GM12872 (cell line): Measurements from ENCODE around the gene PHF11.

Experiments used
- TF ChIP-seq, protein P1 (sequence below): IDR thresholded peaks from 3 replicates; pipeline ENCODE4 v1.5.1; 2011; ENCODE audit warnings: low read depth, mild to moderate bottlenecking, low read length, moderate library complexity; ENCODE audit not compliant: insufficient read depth

The PHF11 gene

DNA sequence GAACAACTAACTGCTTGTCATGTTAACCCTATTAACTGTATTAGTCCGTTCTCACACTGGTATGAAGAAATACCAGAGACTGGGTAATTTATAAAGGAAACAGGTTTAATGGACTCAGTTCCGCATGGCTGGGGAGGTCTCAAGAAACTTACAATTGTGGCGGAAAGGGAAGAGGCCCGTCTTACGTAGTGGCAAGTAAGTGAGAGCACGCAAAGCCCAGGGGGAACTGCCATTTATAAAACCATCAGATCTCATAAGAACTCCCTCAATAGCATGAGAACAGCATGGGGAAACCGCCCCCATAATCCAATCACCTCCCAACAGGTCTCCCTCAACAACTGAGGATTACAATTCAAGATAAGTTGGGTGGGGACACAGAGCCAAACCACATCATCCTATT is 34.7 kb downstream of the PHF11 start:
- TF ChIP-seq, protein P1, sequence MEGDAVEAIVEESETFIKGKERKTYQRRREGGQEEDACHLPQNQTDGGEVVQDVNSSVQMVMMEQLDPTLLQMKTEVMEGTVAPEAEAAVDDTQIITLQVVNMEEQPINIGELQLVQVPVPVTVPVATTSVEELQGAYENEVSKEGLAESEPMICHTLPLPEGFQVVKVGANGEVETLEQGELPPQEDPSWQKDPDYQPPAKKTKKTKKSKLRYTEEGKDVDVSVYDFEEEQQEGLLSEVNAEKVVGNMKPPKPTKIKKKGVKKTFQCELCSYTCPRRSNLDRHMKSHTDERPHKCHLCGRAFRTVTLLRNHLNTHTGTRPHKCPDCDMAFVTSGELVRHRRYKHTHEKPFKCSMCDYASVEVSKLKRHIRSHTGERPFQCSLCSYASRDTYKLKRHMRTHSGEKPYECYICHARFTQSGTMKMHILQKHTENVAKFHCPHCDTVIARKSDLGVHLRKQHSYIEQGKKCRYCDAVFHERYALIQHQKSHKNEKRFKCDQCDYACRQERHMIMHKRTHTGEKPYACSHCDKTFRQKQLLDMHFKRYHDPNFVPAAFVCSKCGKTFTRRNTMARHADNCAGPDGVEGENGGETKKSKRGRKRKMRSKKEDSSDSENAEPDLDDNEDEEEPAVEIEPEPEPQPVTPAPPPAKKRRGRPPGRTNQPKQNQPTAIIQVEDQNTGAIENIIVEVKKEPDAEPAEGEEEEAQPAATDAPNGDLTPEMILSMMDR: no peak

DNA sequence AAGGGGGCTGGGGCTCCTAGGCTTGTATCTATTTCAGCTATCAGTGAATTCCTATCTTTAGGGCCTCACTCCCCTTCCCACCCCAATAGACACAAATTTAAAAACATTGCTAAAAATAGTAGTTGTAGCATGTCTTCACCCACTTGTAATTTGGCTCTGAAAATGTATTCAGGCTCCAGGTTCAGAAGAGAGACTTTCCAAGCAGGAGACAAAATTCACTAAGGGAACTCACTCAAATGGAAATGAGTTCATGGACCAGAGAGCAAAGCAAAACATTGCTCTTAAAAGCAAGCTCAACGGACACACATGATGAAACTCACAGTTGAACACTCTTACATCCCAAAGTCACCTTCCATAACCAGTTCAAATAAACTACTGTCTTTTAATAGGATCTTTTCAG is 36.8 kb downstream of the PHF11 start:
- TF ChIP-seq, protein P1: no peak

DNA sequence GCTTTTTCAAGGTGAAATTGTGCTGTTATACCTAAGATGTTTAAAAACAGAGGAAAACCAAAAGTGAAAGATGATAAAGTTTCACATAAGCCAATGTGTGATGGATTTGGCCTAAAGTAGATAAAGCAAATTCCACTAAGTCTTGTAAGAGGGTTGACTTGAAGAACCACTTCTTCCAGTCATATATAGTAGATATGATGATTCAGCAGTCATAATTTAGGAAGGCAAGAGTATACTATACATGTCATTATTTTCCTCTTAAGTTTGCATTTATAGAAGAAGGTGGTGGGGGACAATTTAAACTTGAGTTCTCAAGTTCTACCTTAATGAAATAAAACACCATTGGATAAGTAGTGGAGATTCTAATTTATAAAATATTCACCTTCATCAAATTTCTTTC is 37.3 kb downstream of the PHF11 start:
- TF ChIP-seq, protein P1: no peak

DNA sequence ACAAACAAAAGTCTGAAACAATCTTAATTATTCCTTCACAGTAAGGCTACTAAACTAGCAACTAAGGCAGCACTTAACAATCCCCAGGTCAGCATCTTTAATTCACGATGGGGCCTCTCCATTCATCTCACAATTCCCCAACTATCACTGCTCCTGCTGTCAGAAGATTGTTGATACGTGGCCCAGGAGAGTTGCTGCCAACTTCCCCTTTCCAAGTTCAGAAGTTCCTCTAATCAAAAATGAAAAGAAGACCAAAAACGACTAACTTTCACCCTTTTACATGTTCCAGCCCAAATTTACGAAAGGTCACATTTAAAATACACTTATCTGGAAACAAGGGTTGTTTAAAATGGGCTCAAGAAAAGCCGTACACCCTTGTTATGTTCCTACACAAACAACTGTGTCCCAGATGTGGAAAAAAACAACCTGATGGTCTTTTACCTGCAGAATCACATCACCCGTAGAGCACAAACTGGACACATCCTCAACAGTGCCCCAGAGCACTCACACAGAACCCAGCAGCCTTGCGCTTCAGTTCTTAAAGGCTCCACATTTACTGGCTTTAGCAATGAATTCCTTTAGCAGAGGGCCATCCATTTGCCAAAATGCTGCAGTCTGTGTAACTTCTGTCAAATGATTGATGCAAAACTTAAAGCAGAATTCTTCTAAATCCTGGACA is 38.0 kb downstream of the PHF11 start:
- TF ChIP-seq, protein P1: no peak

DNA sequence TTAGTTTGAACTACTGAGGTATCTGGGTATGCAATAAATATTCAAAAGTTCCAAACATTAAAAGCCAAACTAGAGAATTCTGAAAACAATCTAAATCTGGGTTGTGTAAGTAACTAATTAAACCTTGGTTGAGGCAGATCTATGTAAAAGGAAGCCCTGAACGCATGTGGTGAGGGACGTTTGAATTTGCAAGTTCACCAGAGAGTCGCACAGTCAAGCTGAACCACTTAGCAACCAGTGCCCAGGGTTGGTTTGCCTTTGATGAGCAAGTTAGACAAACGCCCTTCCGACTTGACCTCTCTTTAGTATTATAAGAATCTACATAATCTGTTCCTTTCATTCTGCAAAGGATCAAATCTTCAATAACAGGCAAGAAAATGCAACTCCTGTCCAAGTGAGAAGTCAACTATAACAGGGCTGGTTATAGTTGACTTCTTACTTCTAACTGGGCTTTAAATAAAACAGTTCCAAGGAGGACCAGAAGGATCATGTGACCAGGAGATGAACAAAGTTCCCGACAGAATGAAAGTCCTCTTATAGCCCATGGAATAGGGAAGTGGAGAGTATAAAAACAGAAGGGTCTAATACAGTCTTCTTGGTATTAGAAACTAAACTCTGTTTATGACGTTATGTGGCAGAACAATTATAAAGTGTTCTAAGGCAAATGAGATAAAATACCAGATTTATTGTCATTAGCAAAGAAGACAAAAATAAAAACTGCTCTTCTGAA is 40.6 kb downstream of the PHF11 start:
- TF ChIP-seq, protein P1: no peak

DNA sequence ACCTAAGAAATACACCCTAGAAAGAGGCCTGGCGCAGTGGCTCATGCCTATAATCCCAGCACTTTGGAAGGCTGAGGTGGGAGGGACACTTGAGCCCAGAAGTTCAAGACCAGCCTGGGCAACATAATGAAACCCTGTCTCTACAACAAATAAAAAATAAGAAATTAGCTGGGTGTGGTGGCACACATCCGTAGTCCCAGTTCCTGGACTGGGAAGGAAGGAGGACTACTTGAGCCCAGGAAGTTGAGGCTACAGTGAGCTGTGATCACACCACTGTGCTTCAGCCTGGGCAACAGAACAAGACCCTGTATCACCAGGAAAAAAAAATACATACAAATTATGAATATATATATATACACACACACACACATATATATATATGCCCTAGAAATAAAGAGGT is 42.7 kb downstream of the PHF11 start:
- TF ChIP-seq, protein P1: no peak

DNA sequence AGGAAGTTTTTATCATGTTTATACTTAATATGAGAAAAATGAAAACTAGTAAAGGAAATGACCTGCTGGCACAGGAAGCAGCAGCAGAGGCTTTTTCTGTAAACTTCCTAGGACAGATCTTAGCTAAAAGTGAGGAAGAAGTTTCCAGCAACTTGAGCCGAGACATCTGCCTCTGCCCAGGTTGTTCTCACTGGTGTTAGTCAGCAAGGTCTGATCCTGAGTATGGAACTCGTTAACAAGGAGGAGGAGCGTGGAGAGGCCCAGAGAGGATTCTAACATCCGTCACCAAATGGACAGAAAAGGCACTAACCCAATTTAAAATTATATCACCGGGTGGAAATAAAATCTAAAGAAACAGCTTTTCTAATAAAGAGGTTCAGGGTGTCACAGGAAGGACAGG is 43.6 kb downstream of the PHF11 start:
- TF ChIP-seq, protein P1: no peak
